ENCODE results near the gene ERBB4.

ERBB4 gene

GRCh38 chr2:211798868-211799267 lies 739.7 kb downstream of the ERBB4 start:
- H3K4me3 ChIP-seq (ENCODE audit: low read depth, low read length) = no peak overlapping the region

GRCh38 chr2:211793690-211794089 lies 744.9 kb downstream of the ERBB4 start:
- H3K27ac ChIP-seq = no peak overlapping the region
- no peak for TF ChIP-seq CTCF (IDR thresholded peaks at IDR 0.05; ENCODE audit: low read depth, low read length)
- H3K9me3 ChIP-seq (ENCODE audit: severe bottlenecking) = no peaks in the 10 kb centered on the region
- no peaks in the 10 kb centered on the region for H3K36me3 ChIP-seq
- H3K27me3 ChIP-seq (ENCODE audit: insufficient read depth, low read depth, severe bottlenecking) = no peaks in the 10 kb centered on the region
- no peak for DNase-seq
- H3K4me3 ChIP-seq (ENCODE audit: low read depth, low read length) = no peak overlapping the region

More at GRCh38 chr2:211798868-211799267, 739.7 kb downstream of the ERBB4 start:
- H3K9me3 ChIP-seq (ENCODE audit: severe bottlenecking) = no peaks in the 10 kb centered on the region
- DNase-seq = no peak
- no peaks in the 10 kb centered on the region for H3K36me3 ChIP-seq
- H3K27me3 ChIP-seq (ENCODE audit: insufficient read depth, low read depth, severe bottlenecking) = no peaks in the 10 kb centered on the region
- H3K27ac ChIP-seq = no peak overlapping the region
- no peak for TF ChIP-seq CTCF (IDR thresholded peaks at IDR 0.05; ENCODE audit: low read depth, low read length)

- DNase-seq = no peak
- H3K27ac ChIP-seq = no peak overlapping the region
- no peak overlapping the region for H3K4me3 ChIP-seq (ENCODE audit: low read depth, low read length)
- no peak for TF ChIP-seq CTCF (IDR thresholded peaks at IDR 0.05; ENCODE audit: low read depth, low read length)
- no peaks in the 10 kb centered on the region for H3K36me3 ChIP-seq
- H3K9me3 ChIP-seq (ENCODE audit: severe bottlenecking) = no peaks in the 10 kb centered on the region
- no peaks in the 10 kb centered on the region for H3K27me3 ChIP-seq (ENCODE audit: insufficient read depth, low read depth, severe bottlenecking)
These were observed 748.6 kb downstream of the ERBB4 start for GRCh38 chr2:211789982-211790381.

DNA sequence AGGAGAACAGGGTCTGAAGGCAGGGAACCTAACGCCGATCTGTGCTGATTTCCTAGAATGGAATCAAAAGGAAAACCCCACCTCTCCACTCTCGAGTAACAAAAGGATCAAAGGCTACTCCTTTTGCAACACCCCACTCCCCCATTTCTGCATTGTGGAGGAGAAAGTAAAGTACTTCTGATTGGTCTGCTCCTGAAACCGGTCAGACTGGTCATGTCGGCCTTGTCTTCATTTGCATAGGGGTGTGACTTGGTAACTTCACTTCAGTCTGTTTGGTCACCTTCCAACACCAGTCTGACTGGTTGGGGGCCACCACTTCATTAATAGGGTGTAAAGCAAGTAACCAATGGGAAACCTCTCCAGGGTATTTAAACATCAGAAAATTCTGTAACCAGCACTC lies 771.9 kb downstream of the ERBB4 start:
- DNase-seq = no peak
- no peaks in the 10 kb centered on the region for H3K36me3 ChIP-seq
- TF ChIP-seq CTCF (IDR thresholded peaks at IDR 0.05; ENCODE audit: low read depth, low read length) = no peak
- H3K27me3 ChIP-seq (ENCODE audit: insufficient read depth, low read depth, severe bottlenecking) = no peaks in the 10 kb centered on the region
- H3K27ac ChIP-seq = no peak overlapping the region
- no peak overlapping the region for H3K4me3 ChIP-seq (ENCODE audit: low read depth, low read length)
- H3K9me3 ChIP-seq (ENCODE audit: severe bottlenecking) = no peaks in the 10 kb centered on the region

DNA sequence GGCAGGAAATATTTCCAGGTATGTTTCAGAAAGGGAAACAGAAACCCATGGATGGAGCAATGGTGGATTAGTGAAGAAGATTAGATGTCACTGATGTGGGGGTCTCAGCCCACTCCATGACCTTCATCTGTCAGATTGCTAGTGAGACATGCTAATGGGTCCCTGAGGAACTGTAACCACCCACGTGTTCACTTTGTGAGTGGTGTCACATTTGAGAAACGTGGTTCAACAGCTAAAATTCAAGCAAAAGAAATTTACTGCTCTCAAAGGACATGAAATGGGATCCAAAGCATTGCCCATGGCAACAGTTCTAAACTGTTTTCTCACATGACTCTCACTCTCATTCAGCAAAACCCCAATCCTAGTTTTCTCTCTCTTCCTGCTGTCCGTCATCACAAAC lies 776.1 kb downstream of the ERBB4 start:
- Histone ChIP-seq H3K27ac (no peak overlapping the region), H3K27me3 (ENCODE audit: insufficient read depth, low read depth, severe bottlenecking) (no peaks in the 10 kb centered on the region), H3K36me3 (no peaks in the 10 kb centered on the region), H3K9me3 (ENCODE audit: severe bottlenecking) (no peaks in the 10 kb centered on the region), H3K4me3 (ENCODE audit: low read depth, low read length) (no peak overlapping the region)
- no peak for TF ChIP-seq CTCF (IDR thresholded peaks at IDR 0.05; ENCODE audit: low read depth, low read length)
- no peak for DNase-seq

DNA sequence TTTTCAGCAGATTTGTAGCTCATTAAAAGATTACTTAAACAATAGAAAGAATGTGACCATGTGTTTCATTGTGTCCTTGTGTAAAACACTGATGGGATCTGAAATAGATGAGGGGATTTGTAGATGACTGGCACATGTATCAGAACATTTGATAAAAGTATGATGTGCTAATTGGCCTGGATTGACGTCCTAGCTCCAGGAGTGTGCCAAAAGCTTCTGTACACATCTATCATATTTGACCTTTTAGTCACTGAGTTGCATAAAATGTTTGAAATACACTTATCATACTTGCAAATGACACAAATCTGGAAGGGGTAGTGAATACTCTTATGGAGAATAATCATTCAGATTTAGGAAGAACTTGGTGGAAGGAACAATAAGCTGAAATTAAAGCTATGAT lies 778.5 kb downstream of the ERBB4 start:
- H3K27me3 ChIP-seq (ENCODE audit: insufficient read depth, low read depth, severe bottlenecking) = no peaks in the 10 kb centered on the region
- no peak overlapping the region for H3K4me3 ChIP-seq (ENCODE audit: low read depth, low read length)
- DNase-seq = no peak

More for the DNA sequence above, 778.5 kb downstream of the ERBB4 start:
- Histone ChIP-seq H3K9me3 (ENCODE audit: severe bottlenecking) (no peaks in the 10 kb centered on the region), H3K36me3 (no peaks in the 10 kb centered on the region), H3K27ac (no peak overlapping the region)
- TF ChIP-seq CTCF (IDR thresholded peaks at IDR 0.05; ENCODE audit: low read depth, low read length) = no peak
